Limb (tissue), 2 donors: ENCODE data around the gene PKP3.
"Not testable (repeated sequence)": the region's sequence is repeated elsewhere in the genome, so short reads cannot be mapped to it uniquely, and the experiment has no call there.

Source experiments
- DNase-seq, 2 donors: peaks; one replicate each; pipeline ENCODE4 v3.0.0-alpha.2; 2016; ENCODE audit errors: extremely low spot score in 2 of 2

PKP3 gene

GRCh38 chr11:394034-394857, at the start of gene PKP3:
Gene PKP3 (plus strand): TSS chr11:394209. CDS start chr11:394293, 84 bp downstream.
- DNase-seq, result no peak

- DNase-seq, result no peak
Observed at GRCh38 chr11:344836-345578, 49.0 kb upstream of the PKP3 start.

GRCh38 chr11:346529-346928, 47.5 kb upstream of the PKP3 start:
- DNase-seq, result no peak

GRCh38 chr11:349270-349954, 44.6 kb upstream of the PKP3 start:
- not testable (repeated sequence) for DNase-seq

- DNase-seq, result not testable (repeated sequence)
Observed at GRCh38 chr11:350033-350722, 43.8 kb upstream of the PKP3 start.

- no peak for DNase-seq
Observed at GRCh38 chr11:350723-351255, 43.2 kb upstream of the PKP3 start.

- DNase-seq, result no peak
Observed at GRCh38 chr11:351411-351810, 42.6 kb upstream of the PKP3 start.

GRCh38 chr11:352456-353031, 41.5 kb upstream of the PKP3 start:
- no peak for DNase-seq

- peak; percentile 72 to 78 for DNase-seq
Observed at GRCh38 chr11:353179-353873, 40.7 kb upstream of the PKP3 start.

GRCh38 chr11:355581-356458, 38.2 kb upstream of the PKP3 start:
- DNase-seq, result peak; percentile 89 to 96

GRCh38 chr11:356610-357009, 37.4 kb upstream of the PKP3 start:
- no peak for DNase-seq

- no peak for DNase-seq
Observed at GRCh38 chr11:357582-357981, 36.4 kb upstream of the PKP3 start.

- DNase-seq, result no peak
Observed at GRCh38 chr11:358129-358800, 35.7 kb upstream of the PKP3 start.

GRCh38 chr11:359181-359714, 34.8 kb upstream of the PKP3 start:
- DNase-seq, result no peak

- DNase-seq, result no peak
Observed at GRCh38 chr11:360326-361280, 33.4 kb upstream of the PKP3 start.

GRCh38 chr11:362642-363442, 31.2 kb upstream of the PKP3 start:
- peak in 1 of 2 donors; percentile 20 for DNase-seq

GRCh38 chr11:363443-363805, 30.6 kb upstream of the PKP3 start:
- DNase-seq, result not testable (repeated sequence)
